GM21526 (cell line): ENCODE measurements around the gene PGBD5.

Experiments
- ATAC-seq: cut with Tn5 transposase; IDR thresholded peaks from one replicate; pipeline ENCODE4 v1.9.1; 2021; ENCODE audit warnings: moderate library complexity; ENCODE audit not compliant: unreplicated experiment, low FRiP score

The PGBD5 gene

DNA sequence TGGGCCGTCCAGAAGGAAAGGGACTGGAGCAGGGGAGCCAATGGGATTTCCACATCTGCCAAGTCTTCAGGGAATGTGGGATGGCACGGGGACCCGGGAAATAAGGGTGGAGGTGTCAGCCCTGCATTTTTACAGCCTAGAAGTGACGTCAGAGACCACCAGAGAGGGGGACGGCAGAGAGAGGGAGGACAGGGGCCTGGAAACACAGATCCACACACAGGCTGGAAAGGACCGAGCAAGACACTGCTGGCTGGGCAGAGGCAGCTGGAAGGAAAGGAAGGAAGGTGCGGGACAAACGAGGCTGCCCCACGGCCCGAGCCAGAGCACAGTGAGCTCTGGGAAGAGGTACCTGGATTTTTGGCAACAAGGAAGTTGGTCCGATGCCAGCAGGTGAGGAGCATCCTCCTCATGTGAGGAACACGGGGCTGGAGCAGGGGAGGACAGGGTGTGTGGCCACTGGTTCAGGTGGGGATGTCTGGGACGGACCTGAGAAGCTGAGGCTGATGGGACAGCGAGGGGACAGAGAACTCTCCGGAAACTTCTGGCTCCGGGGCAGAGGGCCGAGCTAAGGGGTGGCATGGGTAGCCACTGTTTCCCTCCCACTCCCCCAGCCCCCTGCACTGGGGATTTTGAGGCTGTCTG is 138.3 kb downstream of the PGBD5 start:
- no peak for ATAC-seq

DNA sequence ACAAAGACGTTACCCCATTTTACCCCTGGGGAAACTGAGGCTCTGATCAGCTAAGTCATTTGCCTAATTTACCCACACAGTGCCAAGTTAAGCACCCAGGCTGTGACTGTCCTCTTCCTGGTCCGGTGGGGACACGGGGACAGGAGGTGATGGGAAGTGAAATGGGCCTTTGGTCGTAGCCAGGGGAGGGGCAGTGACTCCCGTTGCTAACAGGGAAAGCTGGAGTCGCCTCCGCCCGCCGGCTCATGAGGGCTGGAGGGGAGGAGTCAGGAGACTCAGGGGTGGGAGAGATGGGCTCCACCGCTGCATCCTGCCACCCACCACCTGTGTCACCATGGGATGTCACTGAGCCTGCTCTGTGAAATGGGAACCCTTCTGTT is 139.3 kb downstream of the PGBD5 start:
- no peak for ATAC-seq

DNA sequence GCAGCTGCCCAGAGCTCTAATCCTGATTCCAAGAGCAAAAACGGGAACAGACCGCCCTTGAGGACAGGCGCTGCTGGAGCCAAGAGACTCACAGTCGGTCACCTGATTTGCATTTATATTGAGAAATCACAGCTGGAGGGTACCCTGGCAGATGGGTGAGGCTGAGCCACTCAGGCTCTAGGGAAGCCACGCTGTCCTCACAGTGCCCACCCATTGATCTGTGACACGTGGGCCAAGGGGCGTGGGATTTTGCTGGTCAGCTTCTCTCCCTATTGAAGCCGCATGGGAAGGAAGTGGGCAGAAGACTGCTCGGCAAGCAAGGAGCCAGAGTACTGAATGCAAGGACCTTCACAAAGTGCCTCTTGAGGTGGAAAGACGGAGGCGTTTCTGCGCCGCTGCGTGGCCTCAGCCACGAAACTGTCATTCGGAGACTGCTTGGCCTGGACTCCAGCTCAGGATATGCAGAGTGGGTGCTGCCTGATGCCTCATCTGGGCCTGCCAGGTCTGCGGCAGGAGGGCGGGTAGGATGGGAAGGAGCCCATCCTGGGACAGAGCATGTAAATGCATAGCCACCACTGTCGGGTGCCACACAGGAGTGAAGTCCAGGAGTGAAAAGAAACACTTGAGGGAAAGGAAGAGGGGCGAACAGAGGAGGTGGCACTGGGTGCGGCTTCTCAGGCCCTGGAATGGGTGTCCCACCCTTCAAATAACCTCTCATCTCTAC is 139.8 kb downstream of the PGBD5 start:
- ATAC-seq, result no peak

DNA sequence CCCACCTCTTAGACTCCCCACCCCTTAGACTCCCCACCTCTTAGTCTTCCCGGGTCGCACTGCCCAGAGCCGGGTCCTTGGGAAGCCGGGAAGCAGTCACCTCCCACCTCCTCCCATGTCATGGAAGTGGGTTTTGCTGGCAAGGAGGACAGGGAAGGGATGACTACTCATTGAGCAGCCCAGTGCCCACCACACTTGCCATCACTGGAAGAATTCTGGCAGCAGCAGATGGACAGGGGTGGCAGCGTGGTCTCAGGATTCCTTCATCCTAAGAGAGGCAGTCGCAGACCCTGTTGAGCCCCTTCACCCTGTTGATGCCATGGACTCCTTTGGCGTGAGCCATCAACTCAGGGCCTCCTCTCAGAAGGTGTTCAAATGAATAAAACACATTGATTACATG is 140.8 kb downstream of the PGBD5 start:
- no peak for ATAC-seq

DNA sequence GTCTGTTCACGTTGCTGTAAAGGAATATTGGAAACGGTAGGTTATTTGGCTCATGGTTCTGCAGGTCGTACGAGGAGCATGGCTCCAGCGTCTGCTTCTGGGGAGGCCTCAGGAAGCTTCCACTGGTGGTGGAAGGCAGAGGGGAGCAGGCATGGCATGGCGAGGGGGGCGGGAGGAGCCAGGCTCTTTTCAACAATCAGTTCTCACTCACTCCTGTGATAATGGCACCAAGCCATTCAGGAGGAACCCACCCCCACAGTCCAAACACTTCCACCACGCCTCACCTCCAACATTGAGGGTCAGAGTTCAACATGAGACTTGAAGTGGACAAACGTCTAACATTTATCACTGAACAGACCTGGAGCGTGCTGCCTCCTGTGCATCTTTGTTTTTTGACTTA is 141.2 kb downstream of the PGBD5 start:
- no peak for ATAC-seq

DNA sequence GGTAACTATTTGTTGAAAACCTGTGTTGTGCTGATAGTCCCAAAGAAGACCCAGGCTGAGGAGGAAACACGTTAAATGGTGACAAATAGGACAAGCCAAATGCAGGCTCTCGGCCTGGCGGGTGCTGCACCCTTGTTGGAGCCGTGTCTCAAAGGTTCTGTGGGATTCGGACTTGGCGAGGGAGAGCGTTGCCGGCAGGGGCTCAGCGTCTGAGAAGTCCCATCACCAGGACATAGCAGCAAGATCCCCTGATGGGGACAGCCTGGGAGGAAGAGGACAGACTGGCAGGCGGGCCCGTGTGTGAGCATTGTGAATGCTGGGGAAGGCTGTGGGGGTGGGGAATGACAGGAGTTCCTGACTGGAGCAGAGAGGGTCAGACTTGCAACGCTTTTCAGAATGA is 142.5 kb downstream of the PGBD5 start:
- ATAC-seq, result no peak

DNA sequence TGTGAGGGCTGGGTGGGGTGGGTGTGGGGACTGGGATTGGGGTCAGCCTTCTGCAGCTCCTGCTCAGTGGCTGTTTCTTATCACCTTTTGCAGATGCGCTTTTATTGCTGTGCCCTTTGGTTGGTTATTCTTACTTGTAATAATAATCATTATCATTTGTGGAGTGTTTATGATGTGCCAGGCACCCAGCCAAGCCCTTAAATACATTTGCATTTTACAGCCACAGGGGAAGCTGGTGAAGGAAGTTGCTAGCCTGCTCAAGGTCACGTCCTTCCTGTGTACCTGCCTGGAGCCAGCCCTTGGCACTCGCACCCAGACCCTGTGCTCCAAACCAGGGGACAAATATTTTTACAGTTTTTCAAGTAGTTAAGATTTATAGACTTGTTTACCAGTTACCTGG is 144.0 kb downstream of the PGBD5 start:
- no peak for ATAC-seq

DNA sequence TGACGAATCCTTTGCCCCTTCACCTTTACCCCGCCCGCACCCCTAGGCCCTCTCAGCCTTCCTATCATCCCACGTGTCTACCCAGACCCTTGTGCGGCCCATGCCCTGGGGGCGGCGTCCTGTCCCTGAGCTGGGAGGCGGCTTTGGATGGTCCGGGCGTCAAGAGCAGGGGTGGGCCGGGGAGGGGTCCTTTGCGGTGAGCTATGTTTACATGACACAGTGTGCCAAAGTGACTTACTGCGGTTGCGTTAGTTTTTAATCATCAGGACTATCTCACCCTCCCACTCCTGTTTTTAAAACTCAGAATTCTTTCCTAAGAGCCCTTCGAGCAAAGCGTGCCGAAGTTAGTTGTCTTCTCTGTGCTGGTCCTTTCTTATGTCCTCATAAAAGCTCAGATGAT is 144.6 kb downstream of the PGBD5 start:
- no peak for ATAC-seq

DNA sequence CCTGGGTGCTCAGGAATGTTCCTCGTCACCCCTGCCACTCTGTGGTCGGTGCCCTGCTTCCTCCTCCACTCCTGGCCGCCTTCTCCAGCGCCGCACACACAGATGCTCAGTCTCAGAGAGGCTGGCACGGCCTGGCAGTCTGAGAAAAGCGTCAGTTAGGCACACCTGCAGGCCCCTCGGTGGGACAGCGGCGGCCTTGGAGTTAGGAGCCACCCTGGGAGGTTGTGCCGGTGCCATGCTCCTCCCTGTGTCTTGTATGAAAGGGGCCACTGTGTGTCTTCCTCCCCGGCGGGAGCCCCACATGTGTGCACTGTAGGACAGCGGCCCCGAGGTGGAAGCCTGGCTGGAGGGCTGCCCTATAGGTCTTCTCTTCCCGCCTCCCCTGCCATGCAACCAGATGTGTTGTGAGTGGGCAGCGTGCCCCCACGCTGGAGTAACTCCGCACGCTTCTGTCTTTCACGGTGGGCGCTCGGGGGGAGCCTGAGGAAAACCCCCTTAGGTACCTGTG is 145.2 kb downstream of the PGBD5 start:
- ATAC-seq, result no peak

DNA sequence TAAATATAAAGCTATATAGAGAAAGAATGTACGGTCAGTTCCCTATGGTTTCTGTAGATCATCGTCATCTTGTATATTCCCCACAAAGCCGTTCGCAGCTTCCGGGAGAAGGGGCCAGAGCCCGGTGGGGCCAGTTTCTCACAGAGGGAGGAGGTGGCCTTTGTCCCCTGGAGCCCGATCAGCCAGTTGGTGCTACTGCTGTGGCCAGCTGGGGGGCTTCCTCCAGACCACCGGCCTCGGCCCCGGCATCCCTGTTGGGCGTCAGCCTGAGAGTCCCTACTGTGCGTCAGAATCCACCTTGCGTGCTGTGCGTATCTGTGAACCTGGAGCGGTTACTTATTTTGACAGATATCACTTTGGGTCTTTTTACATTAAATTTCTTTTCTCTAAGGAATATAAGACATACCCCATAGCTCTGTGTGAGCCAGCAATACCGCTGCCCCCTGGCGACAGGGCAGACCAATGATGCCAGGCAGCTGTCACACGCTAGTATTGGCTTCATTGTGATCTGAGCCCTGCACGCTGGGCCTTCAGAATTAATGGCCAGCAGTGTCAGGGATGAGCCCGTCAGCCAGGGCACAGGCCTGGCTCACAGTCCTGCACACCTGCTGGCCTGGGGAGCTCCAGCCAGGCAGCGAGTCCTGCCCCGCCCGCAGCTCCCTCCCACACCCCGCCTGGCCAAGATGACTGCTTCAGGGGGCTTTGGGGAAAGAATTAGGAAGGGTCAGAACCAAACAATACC is 145.9 kb downstream of the PGBD5 start:
- no peak for ATAC-seq

DNA sequence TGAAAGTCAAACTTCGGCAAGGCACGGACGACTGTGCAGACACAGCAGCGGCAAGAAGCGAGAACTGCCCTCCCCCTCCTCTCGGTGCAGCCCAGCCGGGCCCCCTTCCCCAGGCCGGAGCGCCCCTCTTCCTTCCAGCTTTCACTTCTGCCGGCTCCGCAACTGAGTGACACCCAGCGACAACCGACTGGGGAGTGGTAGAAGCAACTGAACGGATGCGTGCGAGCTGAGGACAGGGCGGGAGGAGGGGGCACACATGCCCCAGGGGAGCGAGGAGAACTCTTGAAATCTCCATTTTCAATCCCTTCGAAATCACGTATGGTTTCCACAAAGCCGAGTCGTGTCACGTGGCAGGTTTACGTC is 146.6 kb downstream of the PGBD5 start:
- no peak for ATAC-seq

DNA sequence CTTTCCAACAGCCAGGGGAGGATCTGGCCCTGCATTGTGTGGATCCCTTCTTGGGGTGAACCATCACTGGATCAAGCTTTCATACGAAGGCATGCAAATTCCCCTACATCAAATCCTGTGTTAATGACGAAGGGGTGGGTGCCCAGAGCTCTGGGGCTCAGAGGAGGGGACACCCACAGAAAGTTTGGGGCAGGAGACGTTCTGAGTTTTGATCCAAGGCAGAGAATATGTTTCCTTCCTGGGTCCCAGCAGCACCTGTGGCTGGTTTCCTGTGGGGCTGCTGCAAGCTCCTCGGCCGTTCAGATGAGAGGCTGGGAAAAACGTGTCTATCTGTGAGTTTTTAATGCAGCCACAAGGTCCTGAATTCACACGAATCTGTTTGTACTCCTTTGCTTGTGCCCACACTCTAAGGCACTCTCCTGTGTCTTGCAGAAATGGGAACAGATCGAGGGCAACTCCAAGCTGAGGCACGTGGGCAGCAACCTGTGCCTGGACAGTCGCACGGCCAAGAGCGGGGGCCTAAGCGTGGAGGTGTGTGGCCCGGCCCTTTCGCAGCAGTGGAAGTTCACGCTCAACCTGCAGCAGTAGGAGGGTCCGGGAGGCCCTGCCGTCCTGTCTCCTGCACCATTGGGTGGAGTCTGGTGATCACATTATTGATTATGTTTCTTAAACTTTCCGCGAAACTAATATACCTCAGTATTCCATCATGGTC is 147.1 kb downstream of the PGBD5 start:
- no peak for ATAC-seq

DNA sequence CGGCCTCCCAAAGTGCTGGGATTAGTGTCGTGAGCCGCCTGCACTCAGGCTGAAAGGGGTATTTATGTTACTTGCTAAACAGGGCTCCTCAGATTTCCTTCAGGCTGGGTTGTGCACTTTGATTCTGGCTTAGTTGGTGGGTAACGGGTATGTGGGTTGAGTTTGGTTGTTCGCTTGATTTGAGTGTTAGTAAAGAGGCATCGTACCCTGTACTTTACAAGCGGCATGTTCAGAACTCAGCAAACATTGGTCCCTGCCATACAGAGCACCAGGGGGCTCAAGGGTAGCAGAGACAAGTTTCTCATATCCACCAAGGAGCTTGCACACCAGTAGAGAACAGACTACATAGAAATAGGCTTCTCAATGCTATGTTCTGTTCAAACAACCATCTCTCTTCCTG is 147.8 kb downstream of the PGBD5 start:
- ATAC-seq, result no peak

DNA sequence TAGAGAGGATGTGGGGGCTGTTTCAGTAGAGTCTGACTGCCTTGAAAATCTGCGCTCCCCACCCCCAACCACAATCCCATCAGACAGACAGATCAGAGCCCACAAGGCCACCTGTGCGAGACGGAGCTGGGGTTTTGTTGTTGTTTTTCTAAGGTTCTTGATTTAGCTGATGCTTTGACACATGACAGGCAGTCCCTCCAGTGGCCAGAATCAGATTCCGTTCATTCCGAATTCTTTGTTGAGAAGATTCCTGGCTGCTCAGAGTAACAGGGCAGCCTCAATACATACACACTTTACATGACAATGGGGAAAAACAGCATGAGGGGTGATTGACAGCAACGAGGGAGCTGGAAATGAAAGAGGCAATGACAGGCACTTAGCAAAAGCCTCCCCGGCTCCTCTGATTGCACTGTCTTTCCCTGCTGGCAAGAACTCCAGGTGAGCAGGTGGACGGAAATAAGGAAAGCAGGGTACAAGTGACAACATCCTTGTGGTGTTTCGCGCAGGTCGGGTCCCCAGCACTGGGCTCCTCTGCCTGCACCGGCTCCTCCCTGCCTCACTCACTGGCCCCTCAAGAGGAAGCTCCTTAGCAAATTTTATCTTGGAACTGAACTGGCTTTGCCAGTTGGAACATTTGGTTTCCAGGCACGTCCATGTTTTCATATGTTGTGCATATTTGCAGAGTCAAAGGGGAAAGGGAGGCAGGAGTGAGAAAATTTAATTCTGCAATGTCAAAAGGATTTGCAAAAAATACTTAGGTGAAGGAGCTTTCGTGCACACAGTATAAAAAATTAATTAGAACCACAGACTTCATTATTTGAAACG is 148.7 kb downstream of the PGBD5 start:
- no peak for ATAC-seq

DNA sequence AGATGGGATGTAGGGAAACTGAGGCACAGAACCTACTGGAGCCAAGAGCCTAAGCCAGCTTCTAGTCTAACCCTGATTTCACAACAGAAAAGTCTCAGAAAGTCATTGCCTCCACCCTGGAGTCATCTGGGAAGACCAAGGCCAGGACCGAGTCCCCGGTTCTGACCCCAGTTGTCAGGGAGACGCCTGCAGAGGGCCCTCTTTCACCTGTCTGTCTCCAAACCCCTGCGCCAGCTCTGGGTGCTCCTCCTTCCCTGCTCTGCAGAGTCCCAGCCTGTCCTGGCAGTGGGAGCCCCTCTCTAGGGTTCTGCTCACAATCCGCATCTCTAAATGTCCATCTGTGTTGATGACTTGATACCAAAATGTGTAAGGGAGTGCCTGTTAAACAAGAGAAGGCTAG is 149.7 kb downstream of the PGBD5 start:
- ATAC-seq, result no peak

DNA sequence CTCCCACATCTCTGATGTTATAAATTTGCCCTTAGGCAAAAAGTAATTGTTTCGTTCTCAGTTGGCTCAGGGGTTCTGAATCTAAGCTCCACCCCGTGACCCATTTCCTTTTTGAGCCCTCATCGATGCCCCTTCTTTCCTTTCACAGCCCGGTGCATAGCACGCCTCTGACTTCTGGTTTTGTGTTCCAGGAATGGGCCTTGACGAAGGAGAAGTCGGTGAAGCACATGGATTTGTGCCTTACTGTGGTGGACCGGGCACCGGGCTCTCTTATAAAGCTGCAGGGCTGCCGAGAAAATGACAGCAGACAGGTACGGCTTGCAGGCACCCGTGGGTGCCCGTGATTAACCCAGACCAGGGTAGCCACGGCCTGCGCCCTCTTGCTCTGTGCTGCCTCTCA is 151.9 kb downstream of the PGBD5 start:
- no peak for ATAC-seq

DNA sequence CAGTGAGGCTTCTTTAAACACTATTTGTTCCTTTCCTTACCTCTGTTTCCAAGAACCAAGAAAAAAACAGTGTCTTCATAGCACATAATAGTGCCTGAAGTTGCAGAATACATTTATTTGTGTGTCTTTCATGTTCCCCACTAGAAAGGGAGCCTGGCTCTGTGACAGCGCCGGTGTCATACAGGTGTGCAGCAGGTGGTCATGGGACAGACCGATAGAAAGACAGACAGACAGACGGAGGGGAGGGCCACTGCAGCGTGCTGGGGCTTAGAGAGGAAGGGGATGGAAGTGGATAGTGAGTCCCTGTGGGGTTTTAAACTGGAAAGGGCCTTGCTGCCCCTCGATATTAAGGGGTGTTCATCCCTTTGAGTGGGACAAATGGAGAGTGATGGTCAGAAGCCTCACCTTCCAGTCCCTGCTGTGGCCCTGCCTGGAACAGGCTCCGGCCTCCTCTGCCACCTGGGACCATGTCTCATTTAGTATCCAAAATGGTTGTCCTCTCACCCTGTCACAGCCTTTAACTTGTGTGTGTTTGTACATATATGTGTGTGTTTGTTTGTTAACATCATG is 152.9 kb downstream of the PGBD5 start:
- no peak for ATAC-seq

DNA sequence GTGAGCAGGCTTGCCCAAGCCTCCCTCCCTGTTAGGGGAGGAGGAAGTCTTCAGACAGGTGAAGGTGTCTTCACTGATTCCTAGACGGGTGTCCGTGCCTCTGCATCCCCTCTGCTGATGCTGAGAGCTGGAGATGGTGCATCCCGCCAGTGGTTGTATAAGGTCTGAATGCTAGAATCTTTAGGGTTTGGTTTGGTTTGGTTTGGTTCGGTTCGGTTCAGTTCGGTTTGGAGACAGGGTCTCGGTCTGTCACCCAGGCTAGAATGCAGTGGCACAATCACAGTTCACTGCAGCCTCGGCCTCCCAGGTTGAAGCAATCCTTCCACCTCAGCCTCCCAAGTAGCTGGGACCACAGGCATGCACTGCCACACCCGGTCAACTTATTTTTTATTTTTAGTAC is 153.6 kb downstream of the PGBD5 start:
- ATAC-seq, result no peak

DNA sequence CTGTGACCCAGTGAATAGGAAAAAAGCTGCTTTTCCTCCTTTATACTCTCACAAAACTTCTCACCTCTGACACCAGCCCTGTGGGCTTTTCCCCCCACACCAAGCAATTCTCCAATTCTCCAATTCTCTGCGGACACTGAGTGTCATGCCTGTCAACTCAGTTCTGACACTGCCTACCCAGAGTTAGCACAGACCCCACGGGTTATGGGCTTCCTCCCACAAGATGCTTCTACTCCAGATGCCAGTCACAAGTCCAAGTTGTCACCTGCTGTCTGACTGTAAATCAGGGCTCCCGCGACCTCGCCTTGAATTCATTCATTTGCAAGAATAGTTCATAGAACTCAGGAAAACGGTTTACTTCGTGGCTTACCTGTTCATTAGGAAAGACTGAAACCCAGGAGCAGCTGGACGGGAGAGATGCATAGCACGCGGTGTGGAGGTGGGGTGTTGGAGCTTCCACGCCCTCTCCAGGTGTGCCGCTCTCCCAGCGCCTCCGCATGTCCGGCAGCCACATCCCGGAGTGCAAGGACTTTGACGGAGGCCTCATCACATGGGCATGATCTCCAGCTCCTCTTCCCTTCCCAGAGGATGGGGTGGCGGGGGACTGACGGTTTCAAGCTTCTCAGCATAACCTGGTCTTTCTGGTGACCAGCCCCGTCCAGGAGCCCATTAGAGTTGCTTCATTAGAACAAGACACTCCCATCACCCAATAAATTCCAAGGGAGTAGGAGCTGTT is 154.7 kb downstream of the PGBD5 start:
- no peak for ATAC-seq
